ENCODE data around the gene ANLN. TPM values are rescaled to one million over a fixed set of nuclear protein-coding genes. Genes with fewer than 3 reads are reported as not detected.

Gene ANLN
- total and polyA plus RNA-seq, 9 of the 15 experiments (the other 6 are each of a cell fraction or from before 2014, with no cell fraction given) = 18.1 to 66.2 (median 38.7) TPM

DNA sequence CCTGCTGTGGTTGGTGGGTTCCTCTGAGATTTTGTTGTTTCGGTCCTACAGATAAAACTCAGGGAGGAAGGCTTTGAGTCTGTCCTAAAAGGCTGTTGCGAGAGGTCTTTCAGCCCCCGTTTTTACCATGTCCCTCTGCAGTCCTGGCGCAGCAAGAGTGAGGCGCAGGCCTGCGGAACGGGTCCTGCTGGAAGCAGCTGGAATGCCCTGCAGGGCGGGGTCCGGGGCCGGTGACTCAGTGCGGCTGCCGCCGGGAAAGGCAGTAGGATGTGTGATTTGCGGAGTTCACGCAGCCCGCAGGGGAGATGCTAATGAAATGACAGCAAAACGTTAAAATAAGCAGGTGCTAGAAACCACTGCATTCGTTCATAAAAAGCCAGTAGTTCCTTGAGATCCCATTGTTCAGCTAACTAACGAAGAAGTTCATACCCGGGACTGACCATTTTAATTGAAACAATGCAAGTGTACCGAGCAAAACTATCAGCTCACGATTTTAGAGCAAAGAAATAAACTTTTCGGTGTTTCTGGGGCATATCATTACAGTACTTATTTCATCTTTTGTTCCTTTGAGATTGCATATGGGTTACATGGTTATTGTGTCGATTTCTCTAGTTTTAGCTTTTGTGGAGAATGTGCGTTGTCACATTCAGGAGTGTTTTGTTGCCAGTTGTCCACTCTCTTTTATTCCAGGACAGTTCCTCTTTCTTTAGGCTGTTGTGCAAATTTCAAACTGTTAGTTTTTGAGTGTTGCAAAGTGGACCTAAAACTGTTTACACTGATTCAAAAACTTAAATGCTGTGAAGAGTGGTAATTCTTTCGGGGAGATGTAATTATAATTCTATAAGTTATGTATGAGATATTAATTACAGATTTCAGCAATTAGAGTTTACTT lies 783 bp downstream of the ANLN start (continued):
- TF ChIP-seq CBFA2T3 (IDR thresholded peaks at IDR 0.05) (0 out of 2 replicates have a peak, but pooled peaks have one; percentile 10), ZNF143 (CRISPR knock-in tag; IDR thresholded peaks at IDR 0.05) (no peak), TARDBP (IDR thresholded peaks at IDR 0.05) (no peak; the same call in 1 of the 2 replicates), CHD2 (IDR thresholded peaks at IDR 0.05; ENCODE audit: low read depth, low read length) (no peak), POLR2A (conservative IDR thresholded peaks at IDR 0.05) (peak; percentile 25; the same call in 1 of the 2 replicates), ZNF766 (CRISPR knock-in tag; conservative IDR thresholded peaks at IDR 0.05) (no peak), ZNF699 (CRISPR knock-in tag; IDR thresholded peaks at IDR 0.05; ENCODE audit: insufficient replicate concordance) (no peak), RBBP5 (IDR thresholded peaks at IDR 0.05; ENCODE audit: borderline replicate concordance, insufficient read depth, low read length, poor library complexity, severe bottlenecking) (peak; percentile 93), GTF2A2 (tag; IDR thresholded peaks at IDR 0.05) (no peak), GTF2F1 (IDR thresholded peaks at IDR 0.05; ENCODE audit: low read depth, low read length) (peak; percentile 13; the same call in 1 of the 2 replicates), HLTF (IDR thresholded peaks at IDR 0.05) (no peak), ZNF347 (CRISPR knock-in tag; IDR thresholded peaks at IDR 0.05; ENCODE audit: low read depth) (no peak), OTX1 (CRISPR knock-in tag; IDR thresholded peaks at IDR 0.05) (0 out of 2 replicates have a peak, but pooled peaks have one; percentile 15), EP400 (IDR thresholded peaks at IDR 0.05) (peak; percentile 52), MBD2 (IDR thresholded peaks at IDR 0.05; ENCODE audit: borderline replicate concordance, low read depth) (no peak), ZNF695 (CRISPR knock-in tag; IDR thresholded peaks at IDR 0.05) (no peak), TEAD1 (CRISPR knock-in tag; IDR thresholded peaks at IDR 0.05) (peak in 1 of 2 experiments; percentile 95; a peak in 2 of 4 replicates), ZNF217 (CRISPR knock-in tag; IDR thresholded peaks at IDR 0.05) (0 out of 2 replicates have a peak, but pooled peaks have one; percentile 42)
- TF ChIP-seq, protein P1, sequence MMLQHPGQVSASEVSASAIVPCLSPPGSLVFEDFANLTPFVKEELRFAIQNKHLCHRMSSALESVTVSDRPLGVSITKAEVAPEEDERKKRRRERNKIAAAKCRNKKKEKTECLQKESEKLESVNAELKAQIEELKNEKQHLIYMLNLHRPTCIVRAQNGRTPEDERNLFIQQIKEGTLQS (IDR thresholded peaks at IDR 0.05) = peak; percentile 88
- TF ChIP-seq, protein P1 (CRISPR knock-in tag; conservative IDR thresholded peaks at IDR 0.05) = no peak; the same call in 1 of the 2 replicates
- TF ChIP-seq, protein P2, sequence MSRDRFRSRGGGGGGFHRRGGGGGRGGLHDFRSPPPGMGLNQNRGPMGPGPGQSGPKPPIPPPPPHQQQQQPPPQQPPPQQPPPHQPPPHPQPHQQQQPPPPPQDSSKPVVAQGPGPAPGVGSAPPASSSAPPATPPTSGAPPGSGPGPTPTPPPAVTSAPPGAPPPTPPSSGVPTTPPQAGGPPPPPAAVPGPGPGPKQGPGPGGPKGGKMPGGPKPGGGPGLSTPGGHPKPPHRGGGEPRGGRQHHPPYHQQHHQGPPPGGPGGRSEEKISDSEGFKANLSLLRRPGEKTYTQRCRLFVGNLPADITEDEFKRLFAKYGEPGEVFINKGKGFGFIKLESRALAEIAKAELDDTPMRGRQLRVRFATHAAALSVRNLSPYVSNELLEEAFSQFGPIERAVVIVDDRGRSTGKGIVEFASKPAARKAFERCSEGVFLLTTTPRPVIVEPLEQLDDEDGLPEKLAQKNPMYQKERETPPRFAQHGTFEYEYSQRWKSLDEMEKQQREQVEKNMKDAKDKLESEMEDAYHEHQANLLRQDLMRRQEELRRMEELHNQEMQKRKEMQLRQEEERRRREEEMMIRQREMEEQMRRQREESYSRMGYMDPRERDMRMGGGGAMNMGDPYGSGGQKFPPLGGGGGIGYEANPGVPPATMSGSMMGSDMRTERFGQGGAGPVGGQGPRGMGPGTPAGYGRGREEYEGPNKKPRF (IDR thresholded peaks at IDR 0.05; ENCODE audit: low read depth, low read length) = no peak
- TF ChIP-seq, protein P3, sequence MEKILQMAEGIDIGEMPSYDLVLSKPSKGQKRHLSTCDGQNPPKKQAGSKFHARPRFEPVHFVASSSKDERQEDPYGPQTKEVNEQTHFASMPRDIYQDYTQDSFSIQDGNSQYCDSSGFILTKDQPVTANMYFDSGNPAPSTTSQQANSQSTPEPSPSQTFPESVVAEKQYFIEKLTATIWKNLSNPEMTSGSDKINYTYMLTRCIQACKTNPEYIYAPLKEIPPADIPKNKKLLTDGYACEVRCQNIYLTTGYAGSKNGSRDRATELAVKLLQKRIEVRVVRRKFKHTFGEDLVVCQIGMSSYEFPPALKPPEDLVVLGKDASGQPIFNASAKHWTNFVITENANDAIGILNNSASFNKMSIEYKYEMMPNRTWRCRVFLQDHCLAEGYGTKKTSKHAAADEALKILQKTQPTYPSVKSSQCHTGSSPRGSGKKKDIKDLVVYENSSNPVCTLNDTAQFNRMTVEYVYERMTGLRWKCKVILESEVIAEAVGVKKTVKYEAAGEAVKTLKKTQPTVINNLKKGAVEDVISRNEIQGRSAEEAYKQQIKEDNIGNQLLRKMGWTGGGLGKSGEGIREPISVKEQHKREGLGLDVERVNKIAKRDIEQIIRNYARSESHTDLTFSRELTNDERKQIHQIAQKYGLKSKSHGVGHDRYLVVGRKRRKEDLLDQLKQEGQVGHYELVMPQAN (IDR thresholded peaks at IDR 0.05; ENCODE audit: borderline replicate concordance) = no peak
- TF ChIP-seq, protein P4, sequence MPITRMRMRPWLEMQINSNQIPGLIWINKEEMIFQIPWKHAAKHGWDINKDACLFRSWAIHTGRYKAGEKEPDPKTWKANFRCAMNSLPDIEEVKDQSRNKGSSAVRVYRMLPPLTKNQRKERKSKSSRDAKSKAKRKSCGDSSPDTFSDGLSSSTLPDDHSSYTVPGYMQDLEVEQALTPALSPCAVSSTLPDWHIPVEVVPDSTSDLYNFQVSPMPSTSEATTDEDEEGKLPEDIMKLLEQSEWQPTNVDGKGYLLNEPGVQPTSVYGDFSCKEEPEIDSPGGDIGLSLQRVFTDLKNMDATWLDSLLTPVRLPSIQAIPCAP (CRISPR knock-in tag; IDR thresholded peaks at IDR 0.05; ENCODE audit: borderline replicate concordance) = peak; percentile 78; the same call in 1 of the 2 replicates
